ENCODE data around the gene ABHD12.

ABHD12 gene

GRCh38 chr20:25361287-25361683 is 29.4 kb downstream of the ABHD12 start:
- no peak overlapping the region for H3K9ac ChIP-seq (ENCODE audit: low read length)
- no peaks in the 10 kb centered on the region for H3K9me2 ChIP-seq (replicated peaks; ENCODE audit: insufficient read depth, low read length)
- no peaks in the 10 kb centered on the region for H3K79me2 ChIP-seq (ENCODE audit: insufficient read depth, low read length)
- H3K4me3 ChIP-seq (ENCODE audit: insufficient read depth, low read length, poor library complexity, severe bottlenecking): no peak overlapping the region
- H3K36me3 ChIP-seq (ENCODE audit: low read length): no peaks in the 10 kb centered on the region
- H3K27ac ChIP-seq (ENCODE audit: low read depth, low read length): no peak overlapping the region
- no peak overlapping the region for H2AFZ ChIP-seq (ENCODE audit: low read depth, low read length, severe bottlenecking)
- H3K4me2 ChIP-seq (ENCODE audit: low read depth, low read length, poor library complexity, severe bottlenecking): no peak overlapping the region
- no peaks in the 10 kb centered on the region for H3K27me3 ChIP-seq (ENCODE audit: low read length)
- no peaks in the 10 kb centered on the region for H3K9me3 ChIP-seq (ENCODE audit: insufficient read depth, low read length)
- TF ChIP-seq CTCF (IDR thresholded peaks at IDR 0.05; ENCODE audit: insufficient read depth, low read length, poor library complexity, severe bottlenecking) (no peak), EZH2phosphoT487 (conservative IDR thresholded peaks at IDR 0.05; ENCODE audit: low read length) (no peak)
- no peaks in the 10 kb centered on the region for H4K20me1 ChIP-seq (ENCODE audit: low read depth, low read length)
- H3F3A ChIP-seq (ENCODE audit: insufficient read depth): no peaks in the 10 kb centered on the region

- Histone ChIP-seq H3K9me3 (ENCODE audit: insufficient read depth, low read length) (no peaks in the 10 kb centered on the region), H3K79me2 (ENCODE audit: insufficient read depth, low read length) (no peaks in the 10 kb centered on the region), H4K20me1 (ENCODE audit: low read depth, low read length) (no peaks in the 10 kb centered on the region), H3K4me3 (ENCODE audit: insufficient read depth, low read length, poor library complexity, severe bottlenecking) (no peak overlapping the region), H3K9ac (ENCODE audit: low read length) (no peak overlapping the region), H3K27me3 (ENCODE audit: low read length) (no peaks in the 10 kb centered on the region), H3K4me2 (ENCODE audit: low read depth, low read length, poor library complexity, severe bottlenecking) (no peak overlapping the region), H2AFZ (ENCODE audit: low read depth, low read length, severe bottlenecking) (no peak overlapping the region), H3K9me2 (replicated peaks; ENCODE audit: insufficient read depth, low read length) (no peaks in the 10 kb centered on the region), H3K27ac (ENCODE audit: low read depth, low read length) (no peak overlapping the region), H3F3A (ENCODE audit: insufficient read depth) (no peaks in the 10 kb centered on the region), H3K36me3 (ENCODE audit: low read length) (no peaks in the 10 kb centered on the region)
- TF ChIP-seq CTCF (IDR thresholded peaks at IDR 0.05; ENCODE audit: insufficient read depth, low read length, poor library complexity, severe bottlenecking) (no peak), EZH2phosphoT487 (conservative IDR thresholded peaks at IDR 0.05; ENCODE audit: low read length) (no peak)
Measured at GRCh38 chr20:25360631-25361286, 29.9 kb downstream of the ABHD12 start.

- Histone ChIP-seq H3K36me3 (ENCODE audit: low read length) (no peaks in the 10 kb centered on the region), H3K9me3 (ENCODE audit: insufficient read depth, low read length) (no peaks in the 10 kb centered on the region), H3F3A (ENCODE audit: insufficient read depth) (no peaks in the 10 kb centered on the region), H3K27ac (ENCODE audit: low read depth, low read length) (no peak overlapping the region), H3K4me2 (ENCODE audit: low read depth, low read length, poor library complexity, severe bottlenecking) (no peak overlapping the region), H2AFZ (ENCODE audit: low read depth, low read length, severe bottlenecking) (no peak overlapping the region), H3K9me2 (replicated peaks; ENCODE audit: insufficient read depth, low read length) (no peaks in the 10 kb centered on the region), H3K4me3 (ENCODE audit: insufficient read depth, low read length, poor library complexity, severe bottlenecking) (no peak overlapping the region), H3K9ac (ENCODE audit: low read length) (no peak overlapping the region), H4K20me1 (ENCODE audit: low read depth, low read length) (no peaks in the 10 kb centered on the region), H3K79me2 (ENCODE audit: insufficient read depth, low read length) (no peaks in the 10 kb centered on the region), H3K27me3 (ENCODE audit: low read length) (no peaks in the 10 kb centered on the region)
- TF ChIP-seq EZH2phosphoT487 (conservative IDR thresholded peaks at IDR 0.05; ENCODE audit: low read length): no peak
- no peak for TF ChIP-seq CTCF (IDR thresholded peaks at IDR 0.05; ENCODE audit: insufficient read depth, low read length, poor library complexity, severe bottlenecking)
Measured at GRCh38 chr20:25356271-25356933, 34.2 kb downstream of the ABHD12 start.

Measured in SU-DHL-6 (cell line).